ENCODE measurements around the gene ZNF672.
"Not testable (repeated sequence)": the region's sequence is repeated elsewhere in the genome, so short reads cannot be mapped to it uniquely, and the experiment has no call there.

The ZNF672 gene

DNA sequence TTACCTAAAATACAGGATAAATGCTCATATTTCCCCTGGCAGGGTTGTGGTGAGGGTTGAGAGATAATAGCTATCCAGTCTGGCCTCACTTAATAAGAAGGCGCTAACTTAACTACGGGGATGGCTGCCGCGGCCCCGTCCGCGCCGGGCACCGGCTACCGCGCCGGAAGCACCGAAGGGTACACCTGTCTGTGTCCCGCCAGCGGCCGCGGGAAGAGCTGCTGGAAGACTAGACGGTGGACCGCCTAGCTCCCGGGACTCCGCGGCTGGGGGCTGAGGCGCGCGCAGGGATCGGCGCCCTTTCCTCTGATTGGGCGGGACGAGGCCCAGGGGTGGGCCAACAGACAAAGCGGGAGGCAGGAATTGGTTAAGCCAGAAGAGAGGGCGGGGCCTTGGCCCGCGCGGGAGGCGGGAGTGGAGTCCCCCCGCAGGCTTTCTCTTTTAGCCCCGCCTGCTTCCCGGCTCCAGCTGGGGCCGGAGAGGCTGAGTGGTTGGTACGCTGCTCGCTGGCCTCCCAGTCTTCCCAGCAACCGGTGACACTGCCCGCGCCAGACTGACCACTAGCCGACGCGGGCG lies at the start of gene ZNF672:
Gene ZNF672, plus strand, starts transcription at position 444 of the 576 bp plus-strand sequence. CDS start 9,051 bp downstream, outside the sequence.
- DNase-seq = peak; percentile 89

DNA sequence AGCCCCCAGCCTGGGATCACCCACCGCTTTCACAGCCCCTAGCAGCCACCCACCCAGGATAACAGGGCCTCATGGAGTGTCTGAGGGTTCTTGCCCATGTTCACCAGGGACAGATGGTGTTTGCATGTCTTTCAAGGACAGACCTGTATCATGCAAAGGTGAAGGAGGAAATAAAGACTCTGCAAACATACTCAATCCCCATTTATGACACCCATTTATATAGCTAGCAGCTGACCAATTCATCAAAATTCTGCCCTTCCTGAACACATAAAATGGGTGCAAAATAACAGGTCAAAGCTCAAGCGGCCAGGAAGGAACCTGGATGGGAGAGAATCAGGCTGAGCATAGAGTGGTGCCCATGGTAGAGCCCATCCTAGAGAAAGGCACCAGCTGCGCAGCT lies 49.7 kb upstream of the ZNF672 start:
- DNase-seq = no peak

DNA sequence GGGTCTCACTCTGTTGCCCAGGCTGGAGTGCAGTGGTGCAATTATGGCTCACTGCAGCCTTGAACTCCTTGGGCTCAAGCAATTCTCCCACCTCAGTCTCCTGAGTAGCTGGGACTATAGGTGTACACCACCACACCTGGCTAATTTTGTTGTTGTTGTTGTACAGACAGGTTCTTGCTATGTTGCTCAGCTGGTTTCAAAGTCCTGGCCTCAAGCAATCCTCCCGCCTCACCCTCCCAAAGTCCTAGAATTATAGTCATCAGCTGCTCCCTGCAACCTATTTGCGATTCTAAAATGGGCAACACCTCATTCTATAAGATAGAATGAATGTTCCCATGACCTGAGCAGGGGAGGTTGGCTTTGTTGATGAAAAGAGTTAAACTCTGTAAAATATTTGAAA lies 48.7 kb upstream of the ZNF672 start:
- DNase-seq = not testable (repeated sequence)

DNA sequence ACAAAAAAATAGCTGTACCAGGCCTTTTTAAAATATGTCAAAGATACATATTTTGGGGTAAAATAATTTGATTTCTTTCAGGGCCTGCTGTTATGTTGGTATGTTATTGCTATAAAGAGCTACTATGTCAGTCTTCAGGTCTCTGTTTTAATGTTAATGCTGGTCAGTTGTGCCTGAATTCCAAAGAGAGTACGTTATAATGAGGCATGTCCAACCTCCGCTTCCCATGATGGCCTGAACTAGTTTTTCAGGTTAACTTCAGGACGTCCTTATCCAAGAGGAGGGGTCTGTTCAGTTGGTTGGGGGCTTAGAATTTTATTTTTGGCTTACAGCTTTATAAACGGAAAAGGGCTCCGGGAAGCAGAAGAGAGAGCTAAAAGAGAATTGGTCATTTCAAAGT lies 47.6 kb upstream of the ZNF672 start:
- no peak for DNase-seq

DNA sequence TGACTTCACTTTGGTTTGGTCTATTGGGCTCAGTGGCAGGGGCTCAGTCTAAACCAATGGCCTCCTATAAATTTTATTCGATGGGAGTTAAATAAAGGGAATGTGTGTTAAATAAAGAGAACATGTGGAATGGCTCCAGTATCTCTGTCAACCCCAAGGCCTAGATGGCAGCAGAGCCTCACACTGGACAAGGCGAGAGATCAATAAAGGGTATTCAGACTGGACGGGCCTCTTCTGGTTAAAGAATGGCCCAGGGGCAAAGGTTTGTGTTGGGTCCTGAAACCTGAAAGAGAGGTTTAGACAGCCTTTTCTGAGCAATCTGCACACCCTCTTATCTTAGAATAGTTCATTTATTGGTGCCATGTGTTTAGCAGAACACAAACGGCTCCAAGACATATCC lies 47.0 kb upstream of the ZNF672 start:
- no peak for DNase-seq

DNA sequence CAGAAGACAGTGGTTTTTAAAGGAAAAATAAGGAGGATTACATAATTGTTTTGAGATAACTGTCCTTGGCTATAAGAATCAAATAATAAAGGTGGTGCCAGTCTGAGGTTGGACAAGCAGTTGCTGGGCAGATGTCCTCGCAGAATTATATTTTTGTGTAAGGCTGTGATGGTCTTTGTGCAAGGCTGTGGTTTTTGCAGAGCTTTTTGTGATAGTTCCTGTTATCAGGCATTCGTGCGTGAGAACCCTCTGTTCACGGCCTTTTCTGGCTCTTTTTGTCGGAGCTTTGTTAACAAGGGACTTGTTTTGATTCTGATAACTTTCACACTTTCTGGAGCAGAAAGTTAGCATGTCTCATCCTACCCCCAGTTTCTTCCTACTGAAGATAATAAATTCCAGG lies 45.7 kb upstream of the ZNF672 start:
- DNase-seq = no peak

DNA sequence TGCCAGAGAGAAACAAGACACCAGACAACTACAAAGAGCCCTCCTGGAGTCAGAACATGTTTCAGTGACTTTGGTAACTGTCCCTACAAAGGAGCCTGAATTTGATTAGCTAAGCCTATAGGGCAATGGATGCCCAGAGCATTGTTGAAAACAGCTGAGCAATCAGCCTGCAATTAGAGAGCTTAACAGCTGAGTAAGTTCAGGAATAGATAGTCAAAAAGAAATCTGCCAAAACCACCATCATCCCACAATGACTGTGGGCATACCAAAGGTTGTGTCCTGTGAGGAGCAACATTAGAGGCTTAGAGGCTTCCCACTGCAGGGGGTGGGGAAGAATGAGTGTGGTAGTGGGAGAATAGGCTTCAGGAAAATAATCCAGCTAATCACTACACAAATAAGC lies 44.4 kb upstream of the ZNF672 start:
- no peak for DNase-seq

DNA sequence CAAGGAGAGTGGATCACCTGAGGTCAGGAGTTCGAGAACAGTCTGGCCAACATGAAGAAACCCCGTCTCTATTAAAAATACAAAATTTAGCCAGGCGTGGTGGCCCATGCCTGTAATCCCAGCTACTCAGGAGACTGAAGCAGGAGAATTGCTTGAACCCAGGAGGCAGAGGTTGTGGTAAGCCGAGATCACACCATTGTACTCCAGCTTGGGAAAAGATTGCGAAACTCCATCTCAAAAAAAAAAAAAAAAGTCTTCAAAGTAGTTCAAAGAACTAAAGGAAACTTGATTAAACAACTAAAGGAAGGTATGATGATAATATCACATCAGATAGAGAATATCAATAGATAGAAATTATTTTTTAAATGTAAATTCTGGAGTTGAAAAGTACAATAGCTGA lies 43.4 kb upstream of the ZNF672 start:
- not testable (repeated sequence) for DNase-seq

DNA sequence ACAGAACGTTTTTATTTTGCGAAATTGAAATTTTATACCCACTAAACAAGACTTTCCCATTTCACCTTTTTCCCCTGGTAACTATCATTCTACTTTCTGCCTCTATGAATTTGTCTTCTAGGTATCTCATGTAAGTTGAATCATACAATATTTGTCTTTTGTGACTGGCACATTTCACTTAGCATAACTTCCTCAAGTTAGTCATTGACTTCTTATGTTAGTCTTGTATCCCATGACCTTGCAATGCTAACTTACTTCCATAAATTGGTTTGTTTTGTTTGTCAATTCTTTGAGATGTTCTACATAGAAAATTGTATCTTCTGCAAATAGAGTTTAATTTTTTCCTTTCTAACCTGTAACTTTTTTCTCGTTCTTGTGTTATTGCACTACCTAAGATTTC lies 39.2 kb upstream of the ZNF672 start:
- DNase-seq = no peak

DNA sequence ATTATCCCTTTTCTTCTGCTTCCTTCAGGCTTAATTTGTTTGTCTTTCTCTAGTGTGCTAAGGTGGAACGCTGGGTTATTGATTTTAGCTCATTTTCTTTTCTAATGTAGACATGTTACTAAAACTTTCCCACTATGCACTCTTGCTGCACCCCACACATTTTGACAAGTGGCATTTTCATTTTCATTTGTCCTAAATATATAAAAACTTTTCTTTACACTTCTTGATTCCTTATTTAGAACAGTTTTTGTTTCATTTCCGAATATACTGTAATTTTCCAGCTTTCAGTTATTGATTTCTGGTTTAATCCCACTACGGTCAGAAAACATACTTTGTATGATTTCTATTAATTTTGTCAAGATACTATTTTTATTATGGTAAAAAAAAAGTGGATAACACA lies 37.6 kb upstream of the ZNF672 start:
- no peak for DNase-seq

DNA sequence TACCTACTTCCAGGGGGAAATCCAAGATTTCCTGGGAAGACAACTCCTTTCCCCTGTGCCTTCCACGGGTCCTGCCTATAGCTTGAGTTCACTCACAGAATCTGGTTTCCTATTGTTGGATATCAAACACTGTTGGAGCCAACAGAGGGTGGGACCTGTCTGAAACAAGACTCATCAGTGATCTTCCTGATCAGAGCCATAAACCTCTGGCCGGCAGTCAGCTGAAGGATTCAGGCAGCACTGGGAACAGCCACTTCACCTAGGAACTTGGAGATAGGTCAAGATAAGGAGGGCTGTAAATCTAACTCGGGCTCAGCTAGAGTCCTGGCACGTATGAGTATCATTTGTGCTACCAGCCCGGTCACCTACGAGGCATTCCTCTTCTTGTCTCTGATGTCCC lies 35.6 kb upstream of the ZNF672 start:
- no peak for DNase-seq

DNA sequence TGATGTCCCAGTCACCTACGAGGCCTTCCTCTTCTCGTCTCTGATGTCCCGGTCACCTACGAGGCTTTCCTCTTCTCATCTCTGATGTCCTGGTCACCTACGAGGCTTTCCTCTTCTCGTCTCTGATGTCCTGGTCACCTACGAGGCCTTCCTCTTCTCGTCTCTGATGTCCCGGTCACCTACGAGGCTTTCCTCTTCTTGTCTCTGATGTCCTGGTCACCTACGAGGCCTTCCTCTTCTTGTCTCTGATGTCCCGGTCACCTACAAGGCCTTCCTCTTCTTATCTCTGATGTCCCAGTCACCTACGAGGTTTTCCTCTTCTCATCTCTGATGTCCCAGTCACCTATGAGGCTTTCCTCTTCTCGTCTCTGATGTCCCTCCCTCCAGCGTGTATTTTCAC lies 34.5 kb upstream of the ZNF672 start:
- not testable (repeated sequence) for DNase-seq

DNA sequence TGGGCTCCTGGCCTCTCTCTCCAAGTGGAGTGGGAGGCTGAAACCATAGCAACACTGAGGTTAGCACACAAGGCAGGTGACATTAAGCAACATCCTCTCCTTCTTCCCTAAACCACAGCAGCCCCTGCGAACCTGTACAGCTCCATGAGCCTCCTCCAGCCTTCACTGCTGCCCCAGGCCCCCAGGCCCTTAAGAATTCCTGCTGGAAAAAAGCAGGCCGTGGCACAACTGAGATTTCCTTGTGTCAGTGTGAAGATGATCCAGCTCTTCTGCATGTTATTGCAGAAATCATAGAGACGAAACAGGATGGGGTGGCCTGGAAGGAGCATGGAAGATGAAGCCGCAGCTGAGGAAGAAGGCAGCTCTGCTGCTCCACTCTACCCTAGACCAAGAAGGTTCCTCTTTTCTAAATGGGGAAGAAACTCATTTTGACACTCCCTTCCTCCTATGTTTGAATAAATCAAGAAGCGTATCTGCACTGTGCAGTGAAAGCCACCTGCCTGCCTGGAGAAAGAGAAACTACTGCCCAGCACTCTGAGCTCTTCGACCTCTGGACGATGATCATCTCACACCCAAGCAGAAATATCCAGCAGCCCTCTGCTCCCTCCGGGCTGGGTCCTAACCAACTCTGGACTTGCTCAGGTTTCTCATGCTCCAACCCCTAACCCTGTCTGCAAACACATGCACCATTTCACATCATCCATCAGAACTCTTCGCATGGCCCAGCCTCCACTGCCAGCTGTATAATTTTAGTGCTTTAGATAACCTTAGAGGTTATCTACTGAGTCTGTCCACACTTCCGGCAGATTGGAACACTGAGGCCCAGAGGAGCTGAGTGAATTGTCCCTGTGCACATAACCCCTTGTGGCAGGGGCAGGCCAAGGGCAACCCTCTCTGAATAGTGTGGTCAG lies 33.0 kb upstream of the ZNF672 start:
- DNase-seq = no peak

DNA sequence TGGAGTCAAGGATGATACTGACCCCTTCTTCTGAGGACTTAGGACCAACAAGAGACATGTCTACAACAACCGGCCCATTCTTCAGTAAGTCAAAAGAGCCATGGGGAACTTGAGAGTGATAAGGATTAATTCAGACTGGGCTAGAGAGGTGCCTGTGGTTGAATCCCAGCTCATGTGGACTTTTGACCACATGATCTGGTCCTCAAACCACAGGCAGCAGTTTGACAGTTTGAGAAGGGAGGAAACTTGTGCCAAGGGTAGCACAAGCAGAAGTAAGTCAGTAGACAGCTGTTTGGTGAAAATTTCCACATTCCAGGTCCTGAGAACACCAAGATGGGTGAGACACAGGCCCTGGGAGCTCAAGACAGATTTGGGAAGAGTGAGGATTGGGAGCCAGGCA lies 32.1 kb upstream of the ZNF672 start:
- DNase-seq = no peak

DNA sequence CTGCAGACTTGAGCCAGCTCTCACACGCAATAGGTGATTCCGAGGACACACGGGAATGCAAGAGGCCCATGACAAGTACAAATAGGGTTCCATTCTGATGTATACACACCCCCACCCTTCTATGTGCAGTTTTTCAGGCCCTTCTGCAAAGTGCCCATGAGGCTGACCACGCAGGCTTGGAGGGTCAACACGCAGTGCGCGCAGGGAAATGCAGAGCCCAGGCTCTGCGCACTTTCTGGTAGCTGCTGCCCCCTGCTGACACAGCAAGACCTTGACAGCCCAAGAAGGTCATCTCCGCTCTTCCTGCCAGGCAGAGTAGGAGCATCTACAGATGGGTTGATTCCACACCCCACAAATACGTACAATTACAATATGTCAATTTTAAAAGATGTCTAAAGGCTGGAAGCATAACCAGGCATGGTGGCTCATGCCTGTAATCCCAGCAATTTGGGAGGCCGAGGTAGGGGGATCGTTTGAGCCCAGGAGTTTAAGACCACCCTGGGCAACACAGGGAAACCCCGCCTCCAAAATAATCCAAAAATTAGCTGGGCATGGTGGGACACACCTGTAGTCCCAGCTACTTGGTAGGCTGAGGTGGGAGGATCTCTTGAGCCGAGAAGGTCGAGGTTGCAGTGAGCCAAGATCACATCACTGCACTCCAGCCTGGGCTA lies 30.8 kb upstream of the ZNF672 start:
- peak; percentile 18 for DNase-seq

DNA sequence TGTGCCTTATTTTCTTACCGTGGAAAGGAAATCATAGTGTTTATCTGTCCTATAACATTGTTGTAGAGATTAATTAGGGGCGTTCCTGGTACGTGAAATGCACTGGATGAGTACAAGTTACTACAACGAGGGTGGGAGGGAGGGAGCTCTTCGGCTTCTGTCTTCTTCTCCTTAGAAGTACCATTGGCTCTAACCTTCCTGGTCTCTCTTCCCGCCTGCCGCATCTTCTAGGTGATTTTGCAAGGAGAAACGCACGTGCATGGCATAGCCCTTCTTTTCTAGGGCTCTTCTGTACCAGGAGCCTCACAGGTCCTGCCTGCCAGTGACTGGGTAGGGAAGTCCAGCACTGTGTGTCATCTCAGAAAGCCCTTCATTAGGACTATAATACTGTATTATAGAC lies 29.1 kb upstream of the ZNF672 start:
- no peak for DNase-seq

DNA sequence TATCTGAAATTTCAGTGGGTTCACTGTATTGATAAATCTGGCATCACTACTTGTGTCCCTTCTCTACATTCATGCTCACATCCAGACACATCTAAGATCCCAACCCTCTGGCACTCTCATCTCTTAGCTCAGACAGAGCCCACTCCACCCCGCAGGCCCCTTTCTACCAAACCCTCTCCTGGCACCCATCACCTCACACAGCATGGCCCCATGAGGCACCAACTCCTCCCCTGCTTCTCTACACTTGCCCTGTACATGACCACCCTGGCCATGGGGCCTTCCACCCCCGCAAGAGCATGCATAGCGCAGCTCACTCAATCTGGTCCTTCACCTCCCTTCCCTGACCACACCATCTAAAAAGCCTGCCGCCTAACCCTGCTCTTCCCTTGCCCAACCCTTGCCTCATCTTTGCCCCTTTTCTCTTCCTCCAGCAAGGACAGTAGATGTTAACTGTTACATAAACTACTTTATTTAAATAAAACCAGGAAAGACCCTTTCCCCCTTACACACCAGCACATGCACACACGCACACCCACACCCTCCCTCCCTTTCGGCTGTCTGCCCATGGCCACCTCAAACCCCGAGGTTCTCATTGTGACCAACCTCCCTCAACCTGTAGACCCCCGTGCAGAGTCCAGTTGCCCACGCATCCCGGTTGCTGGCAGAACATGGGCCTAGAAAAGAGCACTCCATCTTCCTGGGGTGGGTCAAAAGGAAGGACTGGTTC lies 27.9 kb upstream of the ZNF672 start:
- no peak for DNase-seq

DNA sequence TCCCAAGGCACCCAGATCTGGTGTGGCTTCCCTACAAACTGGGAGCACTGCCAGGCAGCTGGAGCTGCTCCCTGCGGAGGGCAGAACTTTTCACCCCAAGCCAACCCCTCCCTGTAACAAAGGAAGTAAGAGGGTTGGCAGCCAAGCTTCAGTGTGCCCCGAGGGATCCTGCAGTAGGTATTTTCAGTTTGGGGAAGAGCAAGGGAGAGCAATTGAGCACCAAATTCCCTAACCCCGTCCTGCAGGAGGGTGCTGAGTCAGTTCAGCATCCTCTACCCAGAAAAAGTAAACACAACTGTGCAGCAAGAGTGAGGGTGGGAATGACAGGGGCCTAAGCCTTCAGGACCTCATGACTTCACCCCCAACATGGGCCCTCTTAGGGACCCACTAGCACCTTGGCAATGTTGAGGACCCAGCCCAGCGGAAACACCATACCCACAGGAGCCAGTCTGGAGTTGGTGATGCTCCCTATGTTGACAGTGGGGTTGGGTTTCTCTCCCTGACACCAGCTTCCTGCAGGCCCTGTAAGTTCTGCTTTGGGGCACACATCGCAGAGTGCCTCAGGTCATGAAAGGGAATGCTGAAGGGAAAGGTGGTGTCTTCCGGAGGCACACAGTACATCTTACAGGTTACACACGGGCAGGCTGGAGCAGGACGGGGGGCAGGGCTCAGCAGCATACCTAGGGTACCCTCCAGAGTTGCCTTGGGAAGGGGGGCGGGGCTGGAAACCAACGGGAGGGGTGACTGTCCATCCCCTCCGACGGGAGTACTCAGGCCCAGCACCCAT lies 27.1 kb upstream of the ZNF672 start:
- DNase-seq = no peak

DNA sequence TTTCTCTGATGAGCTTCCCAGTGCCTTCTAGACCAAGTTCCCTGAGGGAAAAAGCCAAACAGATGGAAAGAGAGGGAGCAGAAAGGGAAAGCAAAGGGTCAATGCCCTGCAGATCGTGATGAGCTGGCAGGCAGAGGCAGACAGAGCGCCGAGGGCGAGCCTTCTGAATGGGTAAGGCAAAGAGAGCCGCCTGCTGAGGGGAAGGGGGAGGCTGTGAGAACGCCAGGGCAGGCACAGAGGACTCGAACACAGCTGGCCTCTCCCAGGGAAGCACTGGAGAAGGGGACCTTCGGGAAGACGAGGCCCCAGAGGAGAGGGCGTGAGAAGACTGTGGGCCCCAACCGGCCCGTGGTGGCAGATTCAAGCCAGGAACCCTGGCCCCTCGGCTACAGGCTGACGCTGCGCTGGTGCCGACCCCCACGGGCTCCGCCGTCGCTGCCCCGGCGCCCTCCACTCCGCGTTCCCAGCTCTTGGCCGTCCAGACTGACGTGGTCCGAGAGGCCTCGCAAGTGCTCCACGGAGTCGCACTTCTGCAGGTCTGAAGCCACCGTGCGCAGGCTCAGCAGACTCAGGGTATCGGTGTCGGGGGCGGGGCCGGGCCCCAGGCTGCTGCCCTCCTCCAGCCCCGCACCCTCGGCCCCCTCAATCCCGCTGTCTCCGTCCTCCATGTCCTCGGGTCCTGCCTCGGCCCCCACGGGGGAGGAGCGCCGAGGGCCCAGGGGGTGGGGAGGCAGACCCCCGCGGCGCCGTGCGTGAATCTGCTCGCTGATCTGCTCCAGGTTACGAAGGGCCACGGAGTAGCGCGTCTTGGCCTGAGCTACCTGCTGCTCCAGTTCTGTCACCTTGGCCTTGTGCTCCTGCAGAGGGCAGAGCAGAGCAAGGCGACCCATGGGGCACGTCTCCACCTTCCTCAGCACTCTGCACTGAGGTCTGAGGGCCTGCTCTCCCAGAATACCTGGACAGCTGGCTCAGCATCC lies 26.2 kb upstream of the ZNF672 start:
- DNase-seq = no peak

DNA sequence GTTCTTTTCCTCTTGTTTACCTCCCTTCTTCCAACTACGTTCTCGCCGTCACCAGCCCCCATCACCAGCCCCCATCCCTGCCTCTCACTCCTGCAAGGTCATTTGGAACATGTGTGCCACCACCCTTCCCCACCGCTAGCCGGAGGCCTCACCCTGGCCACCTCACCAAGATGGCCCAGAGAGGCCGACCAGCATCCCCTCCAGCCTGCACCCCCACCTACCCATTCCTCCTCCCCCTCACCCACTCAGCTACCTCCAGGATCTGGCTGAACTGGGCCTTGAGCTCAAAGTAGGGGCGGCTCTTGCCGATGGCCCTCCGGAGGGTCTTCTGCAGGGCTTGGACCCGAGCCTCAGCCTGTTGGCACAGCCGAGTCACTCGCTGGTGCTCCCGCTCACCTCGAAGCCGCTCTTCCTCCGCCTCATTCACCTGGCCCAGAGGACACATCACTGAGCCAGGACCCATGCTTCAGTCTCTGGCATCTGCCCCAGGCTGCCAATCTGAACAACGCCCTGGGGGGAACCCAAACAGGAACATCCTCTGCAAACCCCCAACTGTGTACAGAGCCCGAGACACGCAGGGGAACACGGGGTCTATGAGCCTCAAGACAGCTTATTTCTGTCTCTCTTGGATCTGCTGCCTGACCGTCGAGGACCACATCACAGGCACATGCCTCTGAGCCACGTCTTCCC lies 25.1 kb upstream of the ZNF672 start:
- no peak for DNase-seq

DNA sequence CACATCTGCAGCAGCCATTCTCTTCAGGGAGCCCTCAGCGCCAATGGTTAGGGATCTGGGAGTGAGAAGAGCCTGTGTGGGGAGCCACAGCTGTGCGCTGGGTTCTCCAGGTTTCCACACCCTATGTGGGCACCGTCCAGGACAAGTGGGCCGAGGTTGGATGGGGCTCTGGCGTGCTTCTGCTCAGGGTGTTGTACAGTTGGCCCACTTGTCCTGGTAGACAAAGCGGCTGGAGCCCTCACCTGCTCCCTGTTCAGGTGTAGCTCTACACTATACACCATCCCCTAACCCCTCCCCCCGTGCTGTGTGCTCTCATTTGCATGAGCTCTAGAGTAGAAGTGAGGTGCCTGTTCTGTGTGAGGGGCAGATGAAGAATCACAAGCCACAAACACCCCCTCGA lies 24.5 kb upstream of the ZNF672 start:
- no peak for DNase-seq
